Measurements from ENCODE around the gene PCSK6. TPM values are rescaled to one million over a fixed set of nuclear protein-coding genes. Genes with fewer than 3 reads are reported as not detected.
"Not testable (repeated sequence)": the region's sequence is repeated elsewhere in the genome, so short reads cannot be mapped to it uniquely, and the experiment has no call there.

Gene PCSK6
- total RNA-seq, 1 experiment from 2014 or later: 22.4 TPM

DNA sequence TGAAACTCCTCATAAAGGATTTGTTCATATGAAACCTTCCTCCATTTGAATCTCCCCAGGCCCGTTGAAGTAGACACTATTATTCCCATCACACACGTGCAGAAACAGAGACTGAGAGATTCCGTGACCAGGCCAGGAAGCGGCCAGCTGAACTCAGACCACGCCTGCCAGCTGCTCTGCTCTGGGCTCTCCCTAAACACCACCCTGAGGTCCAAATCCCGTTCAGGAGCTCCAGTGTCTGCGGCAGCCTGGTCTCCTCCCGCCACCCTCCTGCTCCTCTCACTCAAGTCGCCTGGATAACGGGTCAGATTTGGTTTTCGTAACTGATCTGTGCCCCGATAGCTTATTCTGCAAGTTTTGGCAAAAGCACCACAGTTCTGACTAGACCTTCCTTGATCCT lies 140.9 kb downstream of the PCSK6 start:
- no peak for DNase-seq (ENCODE audit: extremely low read depth, low read depth)

GRCh38 chr15:101348015-101348414 lies 141.5 kb downstream of the PCSK6 start:
- no peak for DNase-seq (ENCODE audit: extremely low read depth, low read depth)

- no peak for DNase-seq (ENCODE audit: extremely low read depth, low read depth)
Measured at GRCh38 chr15:101347454-101347853, 142.1 kb downstream of the PCSK6 start.

DNA sequence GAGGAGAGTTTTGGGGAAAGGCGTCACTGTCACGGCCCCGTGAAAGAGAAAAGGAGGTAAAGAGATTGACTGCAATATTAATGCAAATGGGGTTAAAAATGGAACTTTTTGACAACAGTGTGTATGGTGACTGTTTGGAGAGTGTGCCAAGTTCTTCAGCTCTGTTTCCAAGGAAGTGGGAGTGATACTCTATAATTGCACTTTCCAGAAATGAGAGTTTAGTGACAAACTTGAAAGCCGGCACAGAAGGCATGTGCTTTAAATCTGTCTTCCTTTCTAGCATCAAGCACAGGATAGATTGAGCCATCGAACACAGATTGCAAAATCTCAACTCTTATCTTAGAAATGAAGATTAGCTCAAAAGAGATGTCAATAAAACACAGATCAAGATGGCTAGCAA lies 142.6 kb downstream of the PCSK6 start:
- no peak for DNase-seq (ENCODE audit: extremely low read depth, low read depth)

- DNase-seq (ENCODE audit: extremely low read depth, low read depth): no peak
Measured at GRCh38 chr15:101342056-101342455, 147.5 kb downstream of the PCSK6 start.

GRCh38 chr15:101338502-101339057 lies 150.9 kb downstream of the PCSK6 start:
- DNase-seq (ENCODE audit: extremely low read depth, low read depth): no peak

GRCh38 chr15:101337976-101338375 lies 151.5 kb downstream of the PCSK6 start:
- no peak for DNase-seq (ENCODE audit: extremely low read depth, low read depth)

GRCh38 chr15:101333907-101334789 lies 155.4 kb downstream of the PCSK6 start:
- not testable (repeated sequence) for DNase-seq (ENCODE audit: extremely low read depth, low read depth)

GRCh38 chr15:101332061-101332467 lies 157.4 kb downstream of the PCSK6 start:
- DNase-seq (ENCODE audit: extremely low read depth, low read depth): no peak

DNA sequence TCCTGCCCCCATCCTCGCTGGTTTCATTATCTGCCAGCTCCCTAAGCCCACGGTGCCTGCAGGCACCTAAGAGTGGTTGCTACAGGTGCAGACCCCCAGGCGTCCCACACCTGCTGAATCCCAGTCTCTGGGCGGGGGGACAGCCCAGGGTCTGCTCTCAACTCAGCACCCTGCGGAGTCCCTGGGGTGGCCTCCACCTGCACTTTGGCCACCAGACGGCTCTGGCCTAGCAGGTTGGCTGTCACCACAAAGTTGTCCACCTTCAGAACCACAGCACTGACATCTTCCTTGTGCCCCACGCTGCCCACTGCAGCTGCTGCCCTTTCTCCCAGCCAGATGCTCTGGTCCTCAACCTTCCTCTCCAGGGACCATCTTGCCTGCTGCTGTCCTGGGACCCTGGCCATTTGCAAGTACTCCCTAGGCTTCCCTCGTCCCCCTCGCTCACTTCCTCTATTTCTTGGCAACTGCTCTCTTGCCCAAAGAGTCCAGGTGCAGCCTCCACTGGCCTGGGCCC lies 159.6 kb downstream of the PCSK6 start:
- no peak for DNase-seq (ENCODE audit: extremely low read depth, low read depth)

GRCh38 chr15:101329309-101329863 lies 160.1 kb downstream of the PCSK6 start:
- DNase-seq (ENCODE audit: extremely low read depth, low read depth): no peak

GRCh38 chr15:101328001-101328400 lies 161.5 kb downstream of the PCSK6 start:
- DNase-seq (ENCODE audit: extremely low read depth, low read depth): no peak

DNA sequence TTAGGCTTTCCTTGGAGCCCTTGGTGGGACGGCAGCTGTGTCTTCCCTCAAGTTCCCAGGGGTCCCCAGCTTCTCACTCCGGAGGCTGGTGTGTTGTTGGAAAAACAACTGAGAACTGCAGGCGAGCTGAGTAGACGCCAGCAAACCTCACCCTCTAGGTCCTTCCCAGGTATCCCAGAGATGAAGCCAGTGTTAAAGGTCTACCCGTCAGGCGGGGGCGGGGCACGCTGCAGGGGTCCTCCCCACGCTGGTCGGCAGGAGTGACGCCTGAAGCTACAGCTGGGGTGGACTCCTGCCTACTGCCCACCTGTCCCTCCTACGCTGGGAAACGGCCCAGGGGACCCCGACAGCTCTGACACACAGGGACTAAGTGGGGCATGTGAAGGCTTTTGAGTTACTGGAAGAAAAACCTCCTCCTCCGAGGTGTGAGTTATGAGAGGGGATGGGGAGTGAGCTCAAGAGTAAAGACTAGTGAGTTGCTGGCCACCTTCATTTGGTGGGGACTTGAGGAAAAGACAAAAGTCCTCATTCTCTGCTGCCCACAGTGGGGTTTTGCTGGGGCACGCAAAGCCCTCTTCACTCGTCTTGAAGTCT lies 162.3 kb downstream of the PCSK6 start:
- DNase-seq (ENCODE audit: extremely low read depth, low read depth): no peak

DNA sequence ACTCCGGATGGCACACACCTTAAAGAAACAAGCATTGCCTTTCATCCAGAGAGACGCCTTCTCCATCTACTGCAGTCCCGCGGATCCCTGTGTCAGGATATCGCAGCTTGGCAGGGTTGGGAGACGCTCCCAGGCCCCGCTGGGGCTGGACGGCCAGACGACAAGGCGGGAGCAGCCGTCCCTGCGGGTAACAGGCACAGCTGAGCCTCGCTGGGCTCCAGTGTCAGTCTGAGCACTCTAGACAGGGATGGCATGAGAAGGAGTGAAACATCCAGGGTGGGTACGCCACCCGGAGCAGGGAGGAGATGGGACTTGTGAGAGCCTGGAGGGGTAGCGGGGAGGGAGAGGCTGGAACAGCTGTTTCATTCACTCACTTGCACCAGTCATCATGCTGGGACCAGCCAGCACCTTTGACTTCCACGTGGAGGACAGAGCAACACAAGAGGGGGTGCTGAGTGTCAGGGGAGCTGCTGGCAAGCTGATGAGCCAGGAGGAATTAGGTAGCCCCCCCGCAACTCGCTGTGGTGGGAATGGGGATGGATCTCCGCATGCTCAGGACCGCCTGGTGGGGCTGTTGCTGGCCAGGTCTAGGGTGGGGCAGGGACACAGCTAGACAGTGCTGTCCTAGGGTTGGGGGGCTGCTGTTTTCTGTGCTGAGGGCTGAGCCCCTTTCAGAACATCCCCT lies 162.9 kb downstream of the PCSK6 start:
- DNase-seq (ENCODE audit: extremely low read depth, low read depth): no peak

GRCh38 chr15:101326026-101326315 lies 163.5 kb downstream of the PCSK6 start:
- no peak for DNase-seq (ENCODE audit: extremely low read depth, low read depth)

- no peak for DNase-seq (ENCODE audit: extremely low read depth, low read depth)
Measured at GRCh38 chr15:101325263-101326025, 164.1 kb downstream of the PCSK6 start.

DNA sequence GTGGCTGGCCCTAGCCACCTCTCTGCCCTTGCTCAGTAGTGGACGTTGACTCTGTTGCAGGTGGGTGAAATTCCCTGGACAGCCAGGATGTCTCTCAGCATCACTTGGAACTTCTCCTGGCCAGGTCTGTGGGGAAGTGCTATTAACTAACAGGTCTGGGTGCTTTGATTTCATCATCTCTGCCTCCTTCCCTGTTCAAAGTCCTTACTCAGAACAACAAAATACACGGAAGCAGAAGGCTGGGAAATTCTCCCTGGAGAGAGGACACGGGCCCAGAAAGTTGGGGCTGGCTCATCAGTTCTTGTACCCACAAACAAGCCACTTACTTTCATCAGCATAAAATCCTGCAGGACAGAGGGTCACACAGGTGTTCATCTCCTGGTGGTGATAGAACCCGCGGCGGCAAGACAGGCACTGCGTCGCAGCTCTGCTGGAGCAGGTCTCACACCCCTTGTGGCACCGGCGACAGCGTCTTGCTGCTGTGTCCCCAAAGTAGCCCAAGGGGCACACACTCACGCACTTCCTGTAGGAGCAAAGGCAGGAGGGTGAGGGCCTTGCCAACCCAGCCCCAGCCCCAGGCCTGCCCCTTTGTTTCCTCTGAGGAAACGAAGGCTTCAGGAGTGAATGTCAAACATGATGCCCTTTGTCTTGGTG lies 164.9 kb downstream of the PCSK6 start:
- no peak for DNase-seq (ENCODE audit: extremely low read depth, low read depth)

DNA sequence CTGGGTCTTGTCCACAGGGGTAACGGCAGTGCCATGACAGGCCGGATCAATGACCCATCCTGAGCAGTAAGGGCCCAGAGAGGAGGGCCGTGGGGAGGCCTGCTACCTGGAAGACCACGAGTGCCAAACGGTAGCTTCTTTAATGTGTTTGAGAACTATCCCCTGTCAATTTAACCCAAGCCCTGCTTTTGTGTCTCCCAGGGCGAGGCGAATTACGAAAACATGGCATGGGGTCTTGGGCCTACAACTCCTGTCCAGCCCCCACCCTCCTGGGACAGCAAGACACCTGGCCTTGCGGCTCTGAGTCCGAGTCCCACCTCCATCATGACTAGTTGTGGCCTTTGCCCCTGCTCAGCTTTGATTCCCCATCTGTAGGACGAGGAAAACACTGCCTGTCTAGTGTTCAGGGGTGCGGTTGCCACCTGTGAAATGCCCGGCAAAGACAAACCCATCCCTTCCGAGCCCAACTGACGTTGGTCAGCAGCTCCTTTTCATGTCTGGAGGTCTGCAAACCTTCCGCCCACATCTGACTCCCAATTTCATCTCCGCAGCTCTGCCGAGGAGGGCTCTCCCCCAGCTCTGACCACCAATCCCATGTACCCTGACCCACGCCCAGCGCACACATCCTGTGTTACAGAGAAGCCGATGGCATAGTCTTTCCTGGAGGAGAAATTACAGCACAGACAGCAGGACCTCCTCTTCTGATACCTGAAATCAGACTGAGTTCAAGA lies 165.5 kb downstream of the PCSK6 start:
- no peak for DNase-seq (ENCODE audit: extremely low read depth, low read depth)

DNA sequence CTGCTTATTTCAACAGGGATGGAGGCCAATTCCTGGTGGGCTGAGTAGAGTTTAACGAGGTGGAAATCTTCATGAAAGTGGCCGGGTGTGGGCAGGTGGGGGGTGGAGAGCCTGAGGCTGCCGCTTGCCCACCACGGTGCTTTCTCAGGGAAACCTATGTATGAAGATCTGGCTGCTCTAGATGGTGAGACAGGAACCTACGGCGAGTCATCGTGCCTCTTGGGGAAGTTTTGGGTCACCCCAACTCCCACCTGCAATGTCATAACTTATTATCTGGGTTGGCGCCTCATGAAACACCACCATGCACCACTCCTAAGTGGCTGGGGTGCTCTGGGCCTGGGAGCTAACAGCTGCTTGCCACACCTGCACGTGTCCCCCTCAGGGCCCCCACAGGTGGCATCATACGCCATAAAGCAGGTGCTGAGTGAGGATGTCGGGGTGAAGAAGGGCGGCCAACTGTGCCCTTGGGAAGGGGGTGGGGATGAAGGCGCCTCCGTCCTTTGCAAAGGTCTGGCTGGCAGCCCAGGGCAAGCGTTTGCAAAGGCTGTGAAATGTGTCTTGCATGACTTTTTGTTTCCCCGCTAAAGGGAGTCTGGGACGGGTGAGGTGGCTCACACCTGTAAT lies 166.5 kb downstream of the PCSK6 start:
- DNase-seq (ENCODE audit: extremely low read depth, low read depth): no peak

All from NCI-H460 (cell line).